SK-N-MC (cell line): ENCODE data around the gene OR10A2.

ENCODE experiments used
- EZH2 ChIP-seq: fragments of 200-600 bp; sonication (generic); IDR thresholded peaks from one replicate; pipeline ENCODE4 v1.6.1; 2017; ENCODE audit warnings: antibody characterized with exemption
- FOXP2 ChIP-seq: optimal IDR thresholded peaks from 2 replicates; pipeline ENCODE3; 2011; ENCODE audit warnings: mild to moderate bottlenecking, moderate library complexity; ENCODE audit not compliant: insufficient read depth; ENCODE audit errors: extremely low read length, control extremely low read depth
- POLR2AphosphoS5 ChIP-seq: IDR thresholded peaks from 2 replicates; pipeline ENCODE4 v1.6.1; 2012; ENCODE audit warnings: mild to moderate bottlenecking, low read depth, low read length, borderline replicate concordance

GRCh38 chr11:6855971-6856541, 6.8 kb upstream of the OR10A2 start:
- TF ChIP-seq EZH2 (no peak), POLR2AphosphoS5 (no peak), FOXP2 (no peak)
